OCI-LY7 (cell line): ENCODE data around the gene CDKAL1.

ENCODE experiments used
- CTCF ChIP-seq: fragments of 200-600 bp; sonication (generic); conservative IDR thresholded peaks from 2 replicates; pipeline ENCODE4 v1.5.1; 2014; ENCODE audit warnings: mild to moderate bottlenecking, antibody characterized with exemption, low read length, moderate library complexity, mixed read lengths
- EZH2phosphoT487 ChIP-seq: fragments of 200-600 bp; sonication (generic); IDR thresholded peaks from 2 replicates; pipeline ENCODE4 v1.6.1; 2018; ENCODE audit warnings: low read depth, borderline replicate concordance, mild to moderate bottlenecking, mixed run types, antibody characterized with exemption, low read length, moderate library complexity, mixed read lengths

GRCh38 chr6:21167790-21168189 is 633.5 kb downstream of the CDKAL1 start:
- TF ChIP-seq CTCF (no peak), EZH2phosphoT487 (no peak)
